Right lobe of liver (tissue), 6 donors: ENCODE results near the gene ZNF275. TPM values are rescaled to one million over a fixed set of nuclear protein-coding genes. Genes with fewer than 3 reads are reported as not detected.
"Not testable (repeated sequence)": the region's sequence is repeated elsewhere in the genome, so short reads cannot be mapped to it uniquely, and the experiment has no call there.

Experiments
- ATAC-seq, 4 donors: fragments of 200-7000 bp; cut with Tn5 transposase; one replicate each; pipeline ENCODE4 v1.9.1; 2020; ENCODE audit warnings: mild to moderate bottlenecking in 4 of 4, moderate library complexity in 4 of 4
- DNase-seq, 3 donors: peaks; one replicate each; pipeline ENCODE4 v3.0.0-alpha.2; 2020
- H3K27ac ChIP-seq, 3 donors: fragments of 200-600 bp; one replicate each; pipeline ENCODE4 v1.8.0; 2022
- H3K27me3 ChIP-seq, 2 donors: fragments of 200-600 bp; one replicate each; pipeline ENCODE4 v1.8.0; 2022
- H3K36me3 ChIP-seq, 4 donors: fragments of 200-600 bp; sonication (generic) in 1 of 4; one replicate each; pipeline versions ENCODE4 v1.5.1 to v1.8.0; 2017 to 2022; ENCODE audit warnings: control low read depth in 1 of 4
- H3K4me1 ChIP-seq, 4 donors: fragments of 200-600 bp; sonication (generic) in 1 of 4; one replicate each; pipeline versions ENCODE4 v1.5.1 to v1.8.0; 2017 to 2022; ENCODE audit warnings: control low read depth in 1 of 4
- H3K4me3 ChIP-seq, 3 donors: fragments of 200-600 bp; one replicate each; pipeline ENCODE4 v1.8.0; 2022
- H3K9me3 ChIP-seq, 4 donors: fragments of 200-600 bp; sonication (generic) in 1 of 4; one replicate each; pipeline versions ENCODE4 v1.5.1 to v1.8.0; 2017 to 2022; ENCODE audit warnings: control low read depth in 1 of 4
- POLR2A ChIP-seq: fragments of 450-650 bp; IDR thresholded peaks from one replicate; pipeline ENCODE4 v1.6.1; 2017; ENCODE audit warnings: antibody characterized with exemption, mild to moderate bottlenecking
- WGBS: methylation state at CpG from one replicate; pipeline ENCODE4 v1.1.6; 2018; ENCODE audit warnings: low coverage, low lambda C conversion rate; ENCODE audit not compliant: insufficient coverage; ENCODE audit errors: missing lambda C conversion rate; 5-methylcytosine and 5-hydroxymethylcytosine counted together
- intact Hi-C, 2 donors: fragments of 100-400 bp; cut with DNase I; formaldehyde crosslinking; loops; one replicate each; pipeline versions ENCODE4 v1.11.2 to v1.14.1; 2022
- total RNA-seq, 6 experiments: library from RNA; depleted of rRNA in 2 of 6; stranded (reverse); fragments of >200 nt in 2 of 6; fragmentation: NEBNext Ultra II Directional in 3 of 6; extraction: Animal tissue kit (Norgen Biotek cat#: 25700) in 3 of 6; gene quantifications; one replicate each; pipeline versions ENCODE4 v1.1.0 to v1.2.4, GENCODE V29; 2016 to 2023
- TF ChIP-seq, protein P1 (sequence below), 4 donors: fragments of 200-600 bp in 3 of 4; fragments of 450-650 bp in 1 of 4; IDR thresholded peaks; one replicate each; pipeline versions ENCODE4 v1.5.1 to v1.8.0; 2016 to 2022; ENCODE audit warnings: antibody characterized with exemption in 4 of 4, mild to moderate bottlenecking in 2 of 4
- donor health status: DM: no; HTN: yes; CAD: no.
- donor health status: DM: no; HTN: no; CAD: no.
- donor health status: DM: no; HTN: no; CAD: no.
- donor health status: DM: no; HTN: yes; CAD: no.
- donor health status: DM: no; HTN: yes; CAD: no.

ZNF275 gene
- total RNA-seq, 6 experiments from 2014 or later: 8.1 to 12.0 (median 10.3) TPM

DNA sequence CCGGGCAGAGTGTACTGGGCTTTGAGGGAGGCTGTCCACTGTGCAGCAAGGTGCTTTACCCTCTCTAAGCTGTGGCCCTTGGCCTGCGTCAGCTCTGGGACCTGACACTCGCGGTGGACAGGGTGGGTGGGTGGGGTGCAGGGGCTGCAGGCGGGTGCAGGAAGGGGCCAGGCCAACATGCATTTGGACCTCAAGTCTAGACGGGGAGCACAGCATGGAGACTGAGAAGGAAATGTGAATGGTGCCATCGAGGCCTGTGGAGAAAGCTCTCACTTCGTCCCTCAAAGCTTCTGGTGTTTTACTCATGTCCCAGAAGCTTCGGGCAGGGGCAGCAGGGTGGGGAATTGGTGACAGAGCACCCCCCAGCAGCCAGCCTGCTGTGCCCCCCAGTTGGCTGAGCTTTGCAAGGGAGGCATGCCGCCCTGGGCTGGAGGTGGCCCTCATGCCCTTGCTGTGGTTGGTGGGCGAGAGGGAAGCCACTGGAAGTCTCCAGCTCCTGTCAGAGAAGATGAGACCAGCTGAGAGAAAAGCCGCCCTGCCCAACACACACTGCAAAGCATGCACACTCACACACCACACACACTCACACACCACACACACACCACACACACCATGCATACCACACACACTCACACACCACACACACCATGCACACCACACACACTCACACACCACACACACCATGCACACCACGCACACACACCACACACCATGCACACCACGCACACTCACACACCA, 54.9 kb downstream of the ZNF275 start:
- no peak for ATAC-seq
- no peak for DNase-seq
- 84% methylated on average over 3 of the region's 14 CpGs for WGBS

GRCh38 chrX:153389460-153389768, 55.5 kb downstream of the ZNF275 start:
- H3K4me3 ChIP-seq, H3K27me3 ChIP-seq, H3K27ac ChIP-seq, intact Hi-C loops, H3K9me3 ChIP-seq, H3K36me3 ChIP-seq, ATAC-seq, DNase-seq, H3K4me1 ChIP-seq: not testable (repeated sequence)
- WGBS: 82% methylated on average over 6 of the region's 6 CpGs

More for the DNA sequence above, 54.9 kb downstream of the ZNF275 start:
- no peaks in the 10 kb centered on the region for H3K9me3 ChIP-seq
- no peaks in the 10 kb centered on the region for H3K36me3 ChIP-seq
- H3K27me3 ChIP-seq: no peaks in the 10 kb centered on the region
- H3K4me3 ChIP-seq: no peak overlapping the region
- intact Hi-C loops: no loop called here
- H3K27ac ChIP-seq: no peak overlapping the region
- no peaks in the 10 kb centered on the region for H3K4me1 ChIP-seq
- TF ChIP-seq POLR2A: no peak
- TF ChIP-seq, protein P1, sequence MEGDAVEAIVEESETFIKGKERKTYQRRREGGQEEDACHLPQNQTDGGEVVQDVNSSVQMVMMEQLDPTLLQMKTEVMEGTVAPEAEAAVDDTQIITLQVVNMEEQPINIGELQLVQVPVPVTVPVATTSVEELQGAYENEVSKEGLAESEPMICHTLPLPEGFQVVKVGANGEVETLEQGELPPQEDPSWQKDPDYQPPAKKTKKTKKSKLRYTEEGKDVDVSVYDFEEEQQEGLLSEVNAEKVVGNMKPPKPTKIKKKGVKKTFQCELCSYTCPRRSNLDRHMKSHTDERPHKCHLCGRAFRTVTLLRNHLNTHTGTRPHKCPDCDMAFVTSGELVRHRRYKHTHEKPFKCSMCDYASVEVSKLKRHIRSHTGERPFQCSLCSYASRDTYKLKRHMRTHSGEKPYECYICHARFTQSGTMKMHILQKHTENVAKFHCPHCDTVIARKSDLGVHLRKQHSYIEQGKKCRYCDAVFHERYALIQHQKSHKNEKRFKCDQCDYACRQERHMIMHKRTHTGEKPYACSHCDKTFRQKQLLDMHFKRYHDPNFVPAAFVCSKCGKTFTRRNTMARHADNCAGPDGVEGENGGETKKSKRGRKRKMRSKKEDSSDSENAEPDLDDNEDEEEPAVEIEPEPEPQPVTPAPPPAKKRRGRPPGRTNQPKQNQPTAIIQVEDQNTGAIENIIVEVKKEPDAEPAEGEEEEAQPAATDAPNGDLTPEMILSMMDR (IDR thresholded peaks at IDR 0.05): no peak

DNA sequence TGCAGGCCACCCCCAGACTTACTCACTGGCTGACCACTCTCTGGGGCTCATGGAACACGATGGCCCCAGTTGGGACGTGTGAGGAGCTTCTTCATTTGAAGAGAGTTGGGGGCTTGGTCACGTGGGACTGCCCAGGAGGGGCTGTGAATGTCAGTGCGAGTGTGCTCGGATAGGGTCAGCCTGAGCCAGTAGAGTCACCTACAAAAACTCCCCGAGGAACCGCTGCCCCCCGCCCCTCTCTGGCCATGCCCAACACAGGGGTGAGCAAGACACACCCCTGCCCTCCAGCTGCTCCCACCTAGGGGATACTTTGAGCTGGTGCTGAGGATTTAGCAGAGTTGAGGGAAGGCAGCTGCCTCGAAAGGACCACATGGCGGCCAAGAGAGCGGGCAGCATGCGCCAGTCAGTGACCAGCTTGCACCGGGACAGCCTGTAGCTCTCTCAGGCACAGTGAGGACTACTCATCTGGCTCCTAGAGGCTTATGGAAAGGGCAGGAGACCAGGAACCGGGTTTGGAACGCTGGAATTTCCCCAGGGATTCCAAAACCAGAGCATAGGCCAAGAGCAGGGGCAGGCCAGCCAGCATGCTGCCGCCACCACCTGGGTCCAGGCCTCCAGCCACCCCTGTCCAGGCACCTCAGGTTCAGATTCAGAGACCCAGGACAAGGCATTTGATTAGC, 58.8 kb downstream of the ZNF275 start:
- Histone ChIP-seq H3K4me3 (no peak overlapping the region), H3K9me3 (no peaks in the 10 kb centered on the region), H3K36me3 (no peaks in the 10 kb centered on the region), H3K27me3 (no peaks in the 10 kb centered on the region), H3K27ac (no peak overlapping the region), H3K4me1 (no peaks in the 10 kb centered on the region)
- WGBS: 84% methylated on average over 6 of the region's 16 CpGs
- TF ChIP-seq, protein P1 (IDR thresholded peaks at IDR 0.05): no peak
- TF ChIP-seq POLR2A: no peak
- intact Hi-C loops: no loop called here
- ATAC-seq: no peak
- DNase-seq: no peak

GRCh38 chrX:153394612-153395011, 60.7 kb downstream of the ZNF275 start:
- intact Hi-C loops: no loop called here
- Histone ChIP-seq H3K4me3 (no peak overlapping the region), H3K27me3 (no peaks in the 10 kb centered on the region), H3K27ac (no peak overlapping the region), H3K9me3 (no peaks in the 10 kb centered on the region), H3K36me3 (no peaks in the 10 kb centered on the region), H3K4me1 (no peaks in the 10 kb centered on the region)
- DNase-seq (no peak), ATAC-seq (no peak)
- 57% methylated on average over 7 of the region's 13 CpGs for WGBS
- TF ChIP-seq, protein P1 (IDR thresholded peaks at IDR 0.05): no peak
- TF ChIP-seq POLR2A: no peak

- H3K27ac ChIP-seq: no peak overlapping the region
- intact Hi-C loops: no loop called here
- no peaks in the 10 kb centered on the region for H3K36me3 ChIP-seq
- no peaks in the 10 kb centered on the region for H3K9me3 ChIP-seq
- ATAC-seq: no peak
- H3K4me3 ChIP-seq: no peak overlapping the region
- no peaks in the 10 kb centered on the region for H3K4me1 ChIP-seq
- no peaks in the 10 kb centered on the region for H3K27me3 ChIP-seq
- DNase-seq: no peak
- WGBS: 86% methylated on average over 10 of the region's 26 CpGs
- TF ChIP-seq POLR2A: no peak
- TF ChIP-seq, protein P1 (IDR thresholded peaks at IDR 0.05): no peak
These were observed 61.8 kb downstream of the ZNF275 start for GRCh38 chrX:153395613-153396319.
